ENCODE measurements around the gene THBD.

The THBD gene, protein sequence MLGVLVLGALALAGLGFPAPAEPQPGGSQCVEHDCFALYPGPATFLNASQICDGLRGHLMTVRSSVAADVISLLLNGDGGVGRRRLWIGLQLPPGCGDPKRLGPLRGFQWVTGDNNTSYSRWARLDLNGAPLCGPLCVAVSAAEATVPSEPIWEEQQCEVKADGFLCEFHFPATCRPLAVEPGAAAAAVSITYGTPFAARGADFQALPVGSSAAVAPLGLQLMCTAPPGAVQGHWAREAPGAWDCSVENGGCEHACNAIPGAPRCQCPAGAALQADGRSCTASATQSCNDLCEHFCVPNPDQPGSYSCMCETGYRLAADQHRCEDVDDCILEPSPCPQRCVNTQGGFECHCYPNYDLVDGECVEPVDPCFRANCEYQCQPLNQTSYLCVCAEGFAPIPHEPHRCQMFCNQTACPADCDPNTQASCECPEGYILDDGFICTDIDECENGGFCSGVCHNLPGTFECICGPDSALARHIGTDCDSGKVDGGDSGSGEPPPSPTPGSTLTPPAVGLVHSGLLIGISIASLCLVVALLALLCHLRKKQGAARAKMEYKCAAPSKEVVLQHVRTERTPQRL

DNA sequence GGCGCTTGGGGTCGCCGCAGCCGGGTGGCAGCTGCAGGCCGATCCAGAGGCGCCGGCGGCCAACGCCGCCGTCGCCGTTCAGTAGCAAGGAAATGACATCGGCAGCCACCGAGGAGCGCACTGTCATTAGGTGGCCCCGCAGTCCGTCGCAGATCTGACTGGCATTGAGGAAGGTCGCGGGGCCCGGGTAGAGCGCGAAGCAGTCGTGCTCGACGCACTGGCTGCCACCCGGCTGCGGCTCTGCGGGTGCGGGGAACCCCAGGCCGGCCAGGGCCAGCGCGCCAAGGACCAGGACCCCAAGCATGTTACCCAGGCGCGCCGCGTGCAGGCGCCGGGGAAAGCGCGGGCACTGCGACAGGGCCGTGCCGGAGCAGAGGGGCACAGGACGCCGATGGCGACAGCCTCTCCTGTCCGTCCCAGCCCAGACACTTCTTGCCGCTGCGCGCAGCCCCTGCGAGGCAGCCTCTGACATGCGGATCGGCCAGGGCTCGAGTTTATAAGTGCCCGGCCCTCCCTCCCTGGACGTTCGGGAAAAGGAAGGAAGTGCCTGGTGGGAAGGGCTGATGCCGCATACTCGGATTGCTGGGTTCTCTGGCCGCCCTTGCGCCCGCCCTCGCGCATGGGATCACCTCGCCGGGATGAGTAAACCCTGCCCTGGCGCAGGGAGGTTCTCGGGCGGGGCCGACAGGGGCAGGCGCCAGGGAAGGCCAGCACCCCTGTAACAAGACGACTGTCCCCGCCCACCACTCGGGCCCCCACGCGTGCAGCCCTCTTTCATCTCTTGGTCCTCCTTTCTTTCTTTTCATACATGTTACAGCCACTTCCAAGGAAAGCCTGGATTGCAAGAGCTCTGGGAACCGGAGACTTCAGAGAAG lies at the start of gene THBD:
Gene THBD (minus strand): TSS at position 472 of the 875 bp plus-strand sequence. CDS start 168 bp downstream, at position 304.
- peak; percentile 34; the same call in 1 of the 2 replicates for TF ChIP-seq POLR2A (IDR thresholded peaks at IDR 0.05; ENCODE audit: low read depth, low read length)
- DNase-seq (ENCODE audit: insufficient read length, low spot score) (no peak), FAIRE-seq (no peak)

DNA sequence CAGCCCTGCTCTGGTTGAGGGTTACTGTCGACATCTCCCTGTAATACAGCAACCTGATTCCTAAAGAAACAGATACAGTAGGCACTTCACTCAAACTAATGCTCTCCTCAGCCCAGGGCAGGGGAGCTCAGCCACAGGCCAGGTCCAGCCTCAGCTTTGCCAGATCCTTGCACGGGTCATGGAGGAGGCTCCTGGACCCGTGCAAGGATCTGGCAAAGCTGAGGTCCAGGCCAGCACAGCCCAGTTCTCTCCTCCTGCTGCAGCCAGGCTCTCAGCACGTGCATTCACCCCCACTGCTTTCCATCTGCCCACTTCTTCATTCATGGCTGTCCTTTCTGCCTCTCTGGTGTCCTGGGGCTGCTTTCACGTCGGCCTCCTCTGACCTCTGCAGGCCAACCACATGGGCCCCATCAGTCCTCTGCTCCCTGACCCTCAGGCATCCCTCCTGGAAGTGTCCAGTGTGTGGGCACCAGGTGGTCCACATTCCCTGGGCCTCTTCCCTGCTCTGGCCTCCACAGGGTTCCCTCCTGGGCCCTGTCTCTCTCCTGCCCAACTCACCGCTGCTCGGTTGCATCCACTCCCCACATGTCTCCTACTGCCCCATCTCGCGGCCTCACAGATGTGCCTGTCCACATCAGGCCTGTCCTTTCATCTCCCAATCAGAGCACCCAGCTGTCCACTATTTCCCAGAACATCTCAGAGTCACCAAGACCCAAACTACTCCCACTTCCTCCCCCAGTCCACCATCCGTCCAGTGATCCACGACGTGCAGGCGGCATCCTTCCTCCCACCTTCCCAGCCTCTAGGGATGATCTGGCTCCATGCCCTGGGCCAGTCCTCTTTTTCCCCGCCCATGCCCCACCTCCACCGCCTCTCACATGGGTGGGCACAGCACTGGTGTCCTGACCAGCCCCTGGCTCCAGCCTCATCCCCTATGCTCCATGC lies 48.4 kb upstream of the THBD start:
- DNase-seq (ENCODE audit: insufficient read length, low spot score): no peak
- FAIRE-seq: no peak
- TF ChIP-seq POLR2A (IDR thresholded peaks at IDR 0.05; ENCODE audit: low read depth, low read length): no peak

DNA sequence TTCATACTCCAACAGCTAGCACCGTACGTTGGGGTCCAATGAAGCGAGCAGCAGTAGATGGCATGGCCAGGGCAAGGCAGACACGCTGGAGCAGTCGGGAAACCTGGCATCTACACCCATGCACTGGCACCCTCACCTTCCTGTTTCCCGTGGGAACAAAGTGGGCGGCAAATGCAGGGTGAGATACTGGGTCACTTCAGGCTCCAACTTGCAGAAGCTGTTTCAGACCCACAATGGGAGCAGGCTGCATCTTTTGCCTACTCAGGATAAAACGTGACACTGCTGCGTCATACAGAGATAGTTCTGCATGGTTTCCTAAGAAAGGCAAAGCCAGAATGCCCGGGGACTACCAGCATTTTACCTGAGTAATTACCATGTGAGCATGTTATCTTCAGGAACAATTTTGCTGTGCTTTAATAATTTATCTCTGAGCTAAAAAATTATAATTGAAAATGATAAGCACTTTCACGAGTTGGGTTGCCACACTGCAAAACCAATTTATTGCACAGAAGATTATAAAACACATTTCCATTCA lies 47.6 kb upstream of the THBD start:
- FAIRE-seq (no peak), DNase-seq (ENCODE audit: insufficient read length, low spot score) (no peak)
- no peak for TF ChIP-seq POLR2A (IDR thresholded peaks at IDR 0.05; ENCODE audit: low read depth, low read length)

DNA sequence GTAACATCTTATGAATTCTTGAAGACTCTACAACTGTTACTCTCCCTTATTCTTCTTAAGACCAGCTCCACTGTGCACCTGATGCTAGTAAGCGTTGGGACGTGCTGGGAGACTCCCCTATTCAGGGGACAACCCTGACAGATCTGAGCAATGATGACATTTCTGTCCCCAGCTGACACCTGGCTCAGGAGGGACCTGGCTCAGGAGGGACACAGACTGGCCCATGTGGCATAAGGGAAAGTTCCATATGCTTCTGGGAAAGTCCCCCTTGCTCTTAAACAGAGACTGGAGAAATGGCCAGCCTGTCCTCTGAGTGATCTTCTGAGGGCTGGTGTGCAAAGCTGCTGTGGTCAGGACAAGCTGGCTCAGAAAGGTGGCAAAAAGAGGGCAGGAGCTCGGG lies 46.6 kb upstream of the THBD start:
- no peak for TF ChIP-seq POLR2A (IDR thresholded peaks at IDR 0.05; ENCODE audit: low read depth, low read length)
- no peak for FAIRE-seq

DNA sequence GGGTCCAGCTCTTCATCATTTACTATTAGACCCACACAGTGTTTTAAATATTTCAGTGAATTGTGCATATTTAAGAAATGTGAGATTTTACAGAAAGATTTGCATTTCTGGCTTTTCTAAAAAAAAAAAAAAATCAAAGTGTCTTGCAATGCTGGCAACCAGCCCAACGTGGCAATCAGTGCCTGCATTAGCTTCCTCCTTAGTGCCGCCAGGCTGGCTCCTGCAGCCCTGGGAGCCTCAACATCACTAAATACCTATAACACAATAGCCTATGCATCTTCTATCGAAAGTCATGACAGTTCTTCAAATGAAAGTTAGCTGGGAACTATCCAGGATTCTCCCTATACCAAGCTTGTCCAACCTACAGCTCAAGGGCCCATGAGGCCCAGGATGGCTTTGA lies 46.0 kb upstream of the THBD start:
- TF ChIP-seq POLR2A (IDR thresholded peaks at IDR 0.05; ENCODE audit: low read depth, low read length): no peak
- DNase-seq (ENCODE audit: insufficient read length, low spot score) (no peak), FAIRE-seq (no peak)

More for the DNA sequence above, 46.6 kb upstream of the THBD start:
- no peak for DNase-seq (ENCODE audit: insufficient read length, low spot score)

DNA sequence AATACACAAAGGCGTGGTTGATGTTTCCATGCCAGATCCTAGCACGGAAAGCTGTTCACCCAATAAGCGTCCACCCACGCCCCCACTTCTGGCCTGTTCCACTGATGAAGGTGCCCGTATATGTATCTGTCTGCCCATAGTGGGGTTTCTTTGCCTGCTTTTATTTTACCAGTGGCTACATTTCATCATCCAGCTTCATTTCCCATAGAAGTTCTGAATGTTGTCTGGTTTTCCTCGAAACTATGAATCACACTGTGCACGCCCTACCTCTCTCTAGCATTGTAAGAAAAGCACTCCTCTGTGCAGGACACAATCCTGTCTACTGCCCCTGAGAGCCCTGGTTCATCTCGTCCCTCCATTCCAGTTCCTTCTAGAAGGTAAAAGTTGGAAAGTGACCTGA lies 45.5 kb upstream of the THBD start:
- FAIRE-seq: no peak
- no peak for TF ChIP-seq POLR2A (IDR thresholded peaks at IDR 0.05; ENCODE audit: low read depth, low read length)
- DNase-seq (ENCODE audit: insufficient read length, low spot score): no peak

DNA sequence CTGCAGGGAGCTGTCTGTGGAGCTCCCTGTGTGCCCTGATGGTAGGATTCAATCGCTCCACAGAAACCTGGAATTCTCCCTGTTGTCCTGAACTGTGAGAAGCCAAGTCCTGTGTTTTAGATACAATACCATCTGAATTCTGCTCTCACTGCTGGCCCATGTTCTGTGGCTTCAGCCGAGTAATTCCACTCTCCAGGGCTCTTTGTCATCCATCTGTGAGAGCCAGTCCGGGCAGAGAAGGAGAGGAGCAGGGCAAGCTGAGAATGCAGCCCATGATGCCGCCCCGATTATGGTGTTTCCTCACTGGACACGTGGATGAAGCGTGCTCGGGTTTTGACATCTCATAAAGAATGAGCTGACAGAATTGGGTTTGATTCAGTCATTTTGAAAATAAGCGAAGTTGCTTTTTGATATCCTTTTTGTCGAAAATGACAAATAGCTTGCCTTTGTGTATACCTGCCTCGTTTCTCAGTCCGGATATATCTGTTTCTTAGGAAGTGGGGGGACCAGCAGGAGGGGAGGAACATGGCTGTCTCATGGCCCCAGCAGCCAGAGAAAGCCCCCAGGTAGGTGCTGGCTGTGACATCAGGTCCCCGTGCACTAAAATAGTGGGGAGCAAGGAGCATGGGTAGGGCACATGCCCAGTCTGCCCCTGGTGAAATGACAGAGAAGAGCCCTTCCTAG lies 44.9 kb upstream of the THBD start:
- TF ChIP-seq POLR2A (IDR thresholded peaks at IDR 0.05; ENCODE audit: low read depth, low read length): no peak
- no peak for DNase-seq (ENCODE audit: insufficient read length, low spot score)
- FAIRE-seq: no peak

DNA sequence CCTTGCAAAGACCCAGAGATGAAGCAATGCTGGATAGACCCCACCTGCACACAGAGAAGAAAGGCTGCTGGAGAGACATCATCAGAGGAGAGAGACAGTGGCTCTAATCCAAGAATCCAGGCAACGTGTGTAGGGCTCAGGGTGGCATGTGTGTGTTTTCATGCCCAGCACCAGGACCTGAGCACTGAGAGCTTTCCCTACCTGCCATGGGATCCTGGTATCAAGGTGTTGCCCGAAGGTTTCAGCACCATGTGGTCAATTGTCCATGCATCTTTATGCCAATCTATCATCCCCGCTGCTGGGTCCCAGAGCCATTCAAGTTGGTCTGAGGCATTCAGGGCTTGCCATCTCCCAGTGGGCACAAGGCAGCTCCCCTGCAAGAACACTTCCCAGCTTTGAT lies 44.1 kb upstream of the THBD start:
- DNase-seq (ENCODE audit: insufficient read length, low spot score): no peak
- no peak for TF ChIP-seq POLR2A (IDR thresholded peaks at IDR 0.05; ENCODE audit: low read depth, low read length)
- no peak for FAIRE-seq

DNA sequence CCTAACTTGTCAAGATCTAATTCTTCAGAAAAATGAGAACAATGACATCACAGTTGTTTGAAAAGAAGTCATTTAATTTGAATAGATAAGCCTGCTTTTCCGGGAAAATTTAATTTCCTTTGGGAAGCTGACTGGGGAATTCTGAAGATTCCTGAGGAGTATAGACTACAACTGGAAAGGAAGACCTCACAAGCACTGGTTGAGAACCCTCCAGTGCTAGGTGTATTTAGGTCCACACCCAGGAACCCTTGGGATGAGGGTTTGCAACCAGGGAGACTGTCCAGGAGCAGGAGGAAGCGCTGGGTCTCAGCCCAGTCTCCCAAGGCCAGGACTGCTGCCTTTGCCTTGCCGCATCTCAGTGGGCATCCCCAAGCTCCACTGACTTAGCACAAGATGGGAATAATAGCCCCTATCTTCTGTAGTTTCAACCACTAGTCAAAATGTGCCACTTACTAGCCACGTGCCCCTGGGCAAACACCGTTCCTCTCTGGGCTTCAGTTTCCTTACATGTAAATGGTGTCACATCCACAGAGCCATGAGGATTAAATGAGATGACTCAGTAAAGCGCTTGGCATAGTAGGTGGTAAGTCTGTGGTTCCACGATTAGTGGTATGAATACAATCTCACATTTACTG lies 43.5 kb upstream of the THBD start:
- DNase-seq (ENCODE audit: insufficient read length, low spot score): no peak
- TF ChIP-seq POLR2A (IDR thresholded peaks at IDR 0.05; ENCODE audit: low read depth, low read length): no peak
- no peak for FAIRE-seq

DNA sequence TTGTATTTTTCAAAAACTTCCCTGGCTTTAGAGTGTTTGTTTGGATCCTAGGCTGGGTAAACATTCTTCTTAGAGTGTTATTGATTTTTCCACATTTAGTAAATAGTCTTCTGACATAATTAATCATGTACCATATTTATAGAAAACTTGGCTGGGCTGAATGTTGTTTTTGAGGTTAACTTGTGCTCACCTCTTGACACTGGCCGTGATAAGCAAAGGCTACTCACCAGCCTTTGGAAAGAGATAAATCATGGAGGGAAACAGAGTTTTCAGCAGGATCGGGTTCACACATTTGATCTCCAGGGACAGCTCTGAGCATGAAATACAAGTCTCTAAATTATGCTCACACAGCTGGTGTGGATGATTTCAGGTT lies 42.9 kb upstream of the THBD start:
- FAIRE-seq (no peak), DNase-seq (ENCODE audit: insufficient read length, low spot score) (no peak)
- TF ChIP-seq POLR2A (IDR thresholded peaks at IDR 0.05; ENCODE audit: low read depth, low read length): no peak

DNA sequence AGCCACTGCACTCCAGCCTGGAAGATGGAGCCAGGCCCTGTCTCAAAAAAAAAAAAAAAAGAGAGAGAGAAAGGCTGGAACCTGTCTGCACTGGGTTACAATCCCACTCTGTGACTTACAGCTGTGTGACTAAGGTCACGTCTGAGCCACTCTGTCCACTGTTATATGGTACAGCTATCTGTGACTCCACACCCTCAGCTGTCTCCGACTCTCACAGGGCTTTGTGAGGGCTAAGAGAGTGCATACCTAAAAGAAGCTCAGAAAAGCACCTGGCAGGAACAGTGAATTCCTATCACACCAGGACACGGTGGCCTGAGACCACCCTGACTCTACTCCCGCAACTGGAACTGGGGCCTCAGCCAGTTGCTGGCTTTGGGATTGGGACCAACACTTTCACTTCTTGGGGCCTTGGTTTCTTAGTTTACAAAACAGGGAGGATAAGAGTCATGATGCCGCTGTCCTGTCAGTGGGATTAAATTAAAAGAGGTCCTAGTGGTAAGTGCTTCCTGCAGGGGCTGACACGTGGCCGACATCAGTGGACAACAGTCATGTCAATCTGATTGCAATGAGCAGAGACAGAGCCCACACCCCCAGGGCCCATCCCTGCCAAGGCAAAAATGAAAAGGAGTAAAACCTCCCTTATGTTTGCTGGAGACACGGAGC lies 42.4 kb upstream of the THBD start:
- TF ChIP-seq POLR2A (IDR thresholded peaks at IDR 0.05; ENCODE audit: low read depth, low read length): no peak
- DNase-seq (ENCODE audit: insufficient read length, low spot score) (no peak), FAIRE-seq (no peak)

DNA sequence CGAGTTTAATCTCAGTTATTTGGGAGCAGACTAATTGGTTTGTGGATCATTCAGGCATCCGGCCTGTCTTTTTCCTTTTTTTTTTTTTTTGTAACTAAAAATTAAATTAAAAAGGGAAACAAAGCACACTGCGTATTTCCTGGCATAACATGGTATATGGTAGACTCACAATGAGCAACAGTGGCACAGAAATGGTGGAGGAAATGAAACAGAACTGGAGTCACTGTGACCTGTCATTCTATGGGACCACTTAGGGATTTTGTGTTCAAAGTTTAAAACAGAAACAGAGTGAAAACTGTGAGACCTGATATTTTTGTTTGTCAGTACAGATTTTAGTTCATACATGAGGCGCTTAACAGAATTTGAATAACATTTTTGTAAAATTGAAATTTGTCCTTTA lies 41.4 kb upstream of the THBD start:
- TF ChIP-seq POLR2A (IDR thresholded peaks at IDR 0.05; ENCODE audit: low read depth, low read length): no peak
- FAIRE-seq (no peak), DNase-seq (ENCODE audit: insufficient read length, low spot score) (no peak)
